ENCODE measurements around the gene SLC23A2.
A peak's percentile ranks its signal among the peaks of the same experiment; 100 is the strongest.

Gene SLC23A2

GRCh38 chr20:4811661-4812181, 189.6 kb downstream of the SLC23A2 start:
- DNase-seq = peak; percentile 81

- DNase-seq = no peak
Observed at GRCh38 chr20:4811257-4811656, 190.1 kb downstream of the SLC23A2 start.

DNA sequence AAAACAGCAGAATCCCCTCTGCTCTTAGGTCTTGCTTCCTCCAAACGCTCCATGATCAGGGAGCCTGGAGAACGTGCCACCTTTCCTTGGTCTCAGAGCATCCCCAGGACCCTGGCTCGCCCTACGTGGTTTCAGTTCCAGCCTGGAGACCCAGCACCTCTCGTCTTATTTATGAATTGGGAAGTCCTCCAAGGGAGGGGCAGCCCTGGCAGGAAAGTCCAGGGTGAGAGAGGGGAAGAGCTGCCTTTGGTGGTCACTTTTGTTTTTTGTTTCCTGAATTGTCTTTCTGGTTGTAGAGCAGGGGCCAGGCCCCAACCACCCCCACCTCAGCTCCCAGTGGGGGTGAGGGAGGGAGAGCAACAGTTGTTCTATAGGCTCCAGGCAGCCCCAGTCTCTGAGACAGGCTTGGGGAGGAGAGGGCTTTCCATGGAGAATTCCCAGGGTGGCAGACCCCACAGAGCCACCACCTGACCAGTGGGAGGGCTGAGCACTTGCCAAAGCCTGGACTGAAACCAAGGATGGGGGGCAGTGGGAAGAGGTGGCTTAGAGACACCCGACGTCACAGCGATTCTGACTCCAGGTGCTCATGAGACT, 190.8 kb downstream of the SLC23A2 start:
- DNase-seq = no peak

DNA sequence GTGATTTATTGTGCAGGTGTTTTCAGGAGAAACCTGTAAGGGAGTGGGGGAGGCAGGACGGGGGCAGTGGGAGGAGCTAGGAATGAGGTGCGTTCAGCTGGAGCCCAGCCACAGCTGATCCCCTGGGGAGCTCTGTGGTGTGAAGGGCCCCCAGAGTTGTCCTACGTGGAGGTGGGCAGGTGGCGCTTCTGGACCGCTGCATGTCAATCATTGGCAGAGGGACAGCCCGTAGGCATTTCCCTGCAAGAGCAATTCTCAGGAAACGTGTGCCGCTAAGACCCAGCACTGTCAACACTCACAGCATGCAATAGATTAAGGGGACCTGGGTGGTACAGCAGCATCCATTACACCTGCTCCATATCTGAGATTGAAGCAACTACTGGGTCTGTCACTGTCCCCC, 191.6 kb downstream of the SLC23A2 start:
- DNase-seq = no peak

GRCh38 chr20:4808872-4809271, 192.4 kb downstream of the SLC23A2 start:
- DNase-seq = no peak

DNA sequence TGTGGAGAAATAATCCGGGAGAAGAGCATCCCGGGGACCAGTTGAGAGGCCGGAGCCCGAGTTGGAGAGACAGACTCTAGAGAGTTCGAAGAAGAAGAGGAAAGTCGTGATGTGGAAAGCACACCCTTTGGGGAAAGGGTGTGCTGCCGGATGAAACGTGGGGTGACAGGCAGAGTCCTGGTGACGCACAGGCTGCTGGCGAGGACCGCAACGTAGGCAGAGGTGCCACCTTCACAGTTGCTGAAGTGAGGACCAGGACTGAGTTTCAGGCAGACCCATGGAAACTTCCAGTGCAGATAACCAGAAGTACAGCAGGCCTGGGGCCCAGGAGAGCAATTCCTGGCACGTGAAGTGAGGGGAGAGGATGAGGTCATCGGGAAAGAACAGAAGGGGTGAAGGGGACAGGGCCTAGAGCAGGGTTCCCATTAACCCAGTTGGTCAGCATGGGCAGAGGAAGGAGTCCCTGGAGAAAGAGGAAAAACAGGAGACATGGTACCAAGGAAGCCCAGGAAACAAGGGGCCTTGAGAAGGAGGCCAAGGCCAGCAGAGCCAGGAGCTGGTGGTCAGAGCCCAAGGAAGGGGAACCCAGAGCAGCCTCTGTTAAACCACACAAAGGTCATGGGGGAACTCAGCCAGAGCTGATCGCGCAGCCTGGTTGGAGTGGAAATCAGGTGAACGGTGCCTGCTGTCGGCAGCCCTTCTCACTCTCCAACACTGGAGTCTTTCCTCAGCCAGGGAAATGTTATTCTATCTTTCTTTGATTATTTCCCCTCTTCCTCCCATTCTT, 195.5 kb downstream of the SLC23A2 start:
- no peak for DNase-seq

DNA sequence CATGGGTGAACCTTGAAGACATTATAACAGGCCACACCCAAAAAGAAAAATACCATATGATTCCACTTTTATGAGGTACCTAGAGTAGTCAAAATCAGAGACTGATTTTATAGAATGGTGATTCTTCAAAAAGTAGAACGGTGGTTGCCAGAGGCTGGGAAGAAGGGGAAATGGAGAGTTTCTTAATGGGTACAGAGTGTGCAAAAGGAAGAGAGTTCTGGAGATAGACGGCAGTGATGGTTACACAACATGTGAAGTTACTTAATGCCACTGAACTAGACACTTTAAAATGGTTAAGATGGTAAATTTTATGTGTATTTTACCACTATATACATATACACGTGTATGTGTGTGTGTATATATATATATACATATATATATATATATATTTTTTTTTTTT, 198.8 kb downstream of the SLC23A2 start:
- no peak for DNase-seq
